H9 (cell line): ENCODE measurements around the gene CHD9. TPM values are rescaled to one million over a fixed set of nuclear protein-coding genes. Genes with fewer than 3 reads are reported as not detected.

Experiments
- DNase-seq: peaks from one replicate; pipeline ENCODE4 v3.0.0-alpha.2; 2017
- H2AFZ ChIP-seq: one replicate; pipeline ENCODE4 v1.6.1; 2013; ENCODE audit warnings: mild to moderate bottlenecking, low read length, control low read depth, moderate library complexity
- H2AK5ac ChIP-seq: 2 replicates; pipeline ENCODE4 v1.6.1; 2013; ENCODE audit warnings: low read length, control low read depth, mixed read lengths; ENCODE audit not compliant: insufficient read length
- H2BK120ac ChIP-seq: one replicate; pipeline ENCODE4 v1.6.1; 2013; ENCODE audit warnings: low read depth, mild to moderate bottlenecking, low read length, control low read depth, inconsistent platforms; ENCODE audit not compliant: poor library complexity, severe bottlenecking
- H2BK12ac ChIP-seq: 2 replicates; pipeline ENCODE4 v1.6.1; 2013; ENCODE audit warnings: low read length, control low read depth, mixed read lengths, low read depth; ENCODE audit not compliant: insufficient read length
- H2BK15ac ChIP-seq: 2 replicates; pipeline ENCODE4 v1.6.1; 2013; ENCODE audit warnings: low read depth, low read length, control low read depth
- H2BK20ac ChIP-seq: one replicate; pipeline ENCODE4 v1.6.1; 2013; ENCODE audit warnings: low read depth, mild to moderate bottlenecking, low read length, control low read depth, inconsistent platforms; ENCODE audit not compliant: poor library complexity, severe bottlenecking
- H2BK5ac ChIP-seq: 2 replicates; pipeline ENCODE4 v1.6.1; 2013; ENCODE audit warnings: low read length, control low read depth, mixed read lengths; ENCODE audit not compliant: insufficient read length
- H3K14ac ChIP-seq: 2 replicates; pipeline ENCODE4 v1.6.1; 2013; ENCODE audit warnings: low read length, control low read depth; ENCODE audit not compliant: insufficient read depth
- H3K18ac ChIP-seq: 2 replicates; pipeline ENCODE4 v1.6.1; 2013; ENCODE audit warnings: low read depth, mild to moderate bottlenecking, mixed read lengths, low read length, control low read depth; ENCODE audit not compliant: insufficient read length
- H3K23ac ChIP-seq: 2 replicates; pipeline ENCODE4 v1.6.1; 2013; ENCODE audit warnings: low read length, control low read depth, mixed read lengths, low read depth; ENCODE audit not compliant: insufficient read length
- H3K23me2 ChIP-seq: 2 replicates; pipeline ENCODE4 v1.6.1; 2013; ENCODE audit warnings: low read depth, mild to moderate bottlenecking, mixed read lengths, low read length, control low read depth; ENCODE audit not compliant: insufficient read length, poor library complexity, severe bottlenecking
- H3K27ac ChIP-seq: 2 replicates; pipeline ENCODE4 v1.5.1; 2013; ENCODE audit warnings: low read length, control low read depth, mixed read lengths, low read depth; ENCODE audit not compliant: insufficient read length
- H3K27me3 ChIP-seq: 2 replicates; pipeline ENCODE4 v1.6.1; 2013; ENCODE audit warnings: low read length, control low read depth, inconsistent platforms; ENCODE audit not compliant: insufficient read depth
- H3K4ac ChIP-seq: 2 replicates; pipeline ENCODE4 v1.6.1; 2013; ENCODE audit warnings: low read depth, mild to moderate bottlenecking, control low read depth, inconsistent platforms, low read length, moderate library complexity
- H3K4me1 ChIP-seq: 2 replicates; pipeline ENCODE4 v1.6.1; 2013; ENCODE audit warnings: low read length, control low read depth, inconsistent platforms; ENCODE audit not compliant: insufficient read depth
- H3K4me2 ChIP-seq: 2 replicates; pipeline ENCODE4 v1.6.1; 2013; ENCODE audit warnings: low read length, control low read depth, mixed read lengths; ENCODE audit not compliant: insufficient read length, insufficient read depth
- H3K56ac ChIP-seq: 2 replicates; pipeline ENCODE4 v1.6.1; 2013; ENCODE audit warnings: low read depth, mild to moderate bottlenecking, mixed read lengths, low read length, control low read depth; ENCODE audit not compliant: insufficient read length
- H3K79me1 ChIP-seq: 2 replicates; pipeline ENCODE4 v1.6.1; 2013; ENCODE audit warnings: low read depth, mild to moderate bottlenecking, moderate library complexity, low read length, control low read depth, inconsistent platforms; ENCODE audit not compliant: insufficient read depth, poor library complexity, severe bottlenecking
- H3K79me2 ChIP-seq: 2 replicates; pipeline ENCODE4 v1.6.1; 2013; ENCODE audit warnings: low read length, control low read depth, inconsistent platforms; ENCODE audit not compliant: insufficient read depth
- H3K9ac ChIP-seq: 2 replicates; pipeline ENCODE4 v1.6.1; 2013; ENCODE audit warnings: low read length, control low read depth, mixed read lengths; ENCODE audit not compliant: insufficient read length; ENCODE audit errors: extremely low read depth
- H3K9me3 ChIP-seq: one replicate; pipeline ENCODE4 v1.6.1; 2013; ENCODE audit warnings: low read depth, low read length, inconsistent platforms; ENCODE audit not compliant: control insufficient read depth
- H3T11ph ChIP-seq: one replicate; pipeline ENCODE4 v1.6.1; 2013; ENCODE audit warnings: mild to moderate bottlenecking, low read length, control low read depth, inconsistent platforms
- H4K20me1 ChIP-seq: one replicate; pipeline ENCODE4 v1.6.1; 2013; ENCODE audit not compliant: control insufficient read depth, insufficient read length, insufficient read depth
- H4K5ac ChIP-seq: 2 replicates; pipeline ENCODE4 v1.6.1; 2013; ENCODE audit warnings: low read depth, mild to moderate bottlenecking, mixed read lengths, low read length, control low read depth; ENCODE audit not compliant: insufficient read length
- H4K8ac ChIP-seq: replicated peaks from 2 replicates; pipeline ENCODE4 v1.6.1; 2013; ENCODE audit warnings: low read length, control low read depth, mixed read lengths, low read depth; ENCODE audit not compliant: insufficient read length
- H4K91ac ChIP-seq: 2 replicates; pipeline ENCODE4 v1.6.1; 2013; ENCODE audit warnings: low read depth, mild to moderate bottlenecking, moderate library complexity, mixed read lengths, low read length, control low read depth; ENCODE audit not compliant: insufficient read length
- H3K27ac Mint-ChIP-seq, 3 experiments: 2 replicates in 2 of 3; 3 replicates in 1 of 3; pipeline ENCODE4 v1.8.0; 2020 to 2021; ENCODE audit warnings: mixed read lengths in 3 of 3, mild to moderate bottlenecking in 1 of 3, moderate library complexity in 1 of 3
- H3K27me3 Mint-ChIP-seq: 2 replicates; pipeline ENCODE4 v1.8.0; 2021; ENCODE audit warnings: low read depth, mild to moderate bottlenecking, moderate library complexity, mixed read lengths
- H3K36me3 Mint-ChIP-seq, 3 experiments: 2 replicates in 2 of 3; 3 replicates in 1 of 3; pipeline ENCODE4 v1.8.0; 2020 to 2021; ENCODE audit warnings: low read depth in 3 of 3, mixed read lengths in 3 of 3; ENCODE audit not compliant: insufficient read depth in 1 of 3
- H3K4me1 Mint-ChIP-seq, 2 experiments: 2 replicates each; pipeline ENCODE4 v1.8.0; 2020; ENCODE audit warnings: mixed read lengths in 2 of 2
- H3K4me3 Mint-ChIP-seq, 2 experiments: 2 replicates in 1 of 2; 3 replicates in 1 of 2; pipeline ENCODE4 v1.8.0; 2020 to 2021; ENCODE audit warnings: mild to moderate bottlenecking in 2 of 2, mixed read lengths in 2 of 2, moderate library complexity in 1 of 2
- H3K9me3 Mint-ChIP-seq, 2 experiments: 2 replicates in 1 of 2; 3 replicates in 1 of 2; pipeline ENCODE4 v1.8.0; 2020; ENCODE audit warnings: mild to moderate bottlenecking in 2 of 2, mixed read lengths in 2 of 2, moderate library complexity in 1 of 2
- WGBS: extraction: QIAGEN DNeasy Blood & Tissue Kit; methylation state at CpG from one replicate; pipeline ENCODE4 v1.1.7; 2013; ENCODE audit warnings: missing lambda C conversion rate, low lambda C conversion rate, mixed read lengths; ENCODE audit not compliant: insufficient read length; ENCODE audit errors: extremely low coverage; 5-methylcytosine and 5-hydroxymethylcytosine counted together
- total RNA-seq: library from RNA; stranded (reverse); gene quantifications from 2 replicates; pipeline ENCODE4 v1.2.1, GENCODE V29; 2021
- TF ChIP-seq, protein P1 (sequence below): fragments of 200-600 bp; sonication (generic); conservative IDR thresholded peaks from 3 replicates; pipeline ENCODE4 v1.8.0; 2021; ENCODE audit warnings: antibody characterized with exemption, mild to moderate bottlenecking

Gene CHD9
- total RNA-seq, 1 experiment from 2014 or later, result 46.2 TPM

DNA sequence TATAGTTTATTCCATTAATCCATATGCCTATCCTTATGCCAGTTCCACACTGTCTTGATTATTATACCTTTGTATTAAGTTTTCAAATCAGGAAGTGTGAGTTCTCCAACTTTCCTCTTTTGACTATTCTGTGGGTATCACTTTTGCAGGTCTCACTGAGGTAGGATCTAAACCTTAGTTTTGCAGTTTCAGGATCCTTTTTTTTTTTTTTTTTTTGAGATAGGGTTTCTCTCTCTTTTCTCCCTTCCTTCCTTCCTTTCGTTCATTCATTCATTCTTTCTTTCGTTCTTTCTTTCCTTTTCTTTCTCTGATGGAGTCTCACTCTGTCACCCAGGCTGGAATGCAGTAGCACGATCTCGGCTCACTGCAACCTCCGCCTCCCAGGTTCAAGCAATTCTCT is 71.6 kb downstream of the CHD9 start:
- WGBS, result no CpG with 5 or more reads among the region's 5 CpGs
- H3K36me3 Mint-ChIP-seq, result peaks cover 4 to 8% (median 7%) of the 10 kb centered on the region in 3 experiments; a peak in 6 of 7 replicates

More for the DNA sequence above, 71.6 kb downstream of the CHD9 start:
- Mint-ChIP-seq H3K27me3 (no peaks in the 10 kb centered on the region), H3K9me3 (peaks cover 4 to 8% of the 10 kb centered on the region in 2 experiments; a peak in 4 of 5 replicates), H3K4me3 (no peak overlapping the region), H3K4me1 (peaks cover 10 to 13% of the 10 kb centered on the region in 2 experiments), H3K27ac (no peak overlapping the region)
- TF ChIP-seq, protein P1, sequence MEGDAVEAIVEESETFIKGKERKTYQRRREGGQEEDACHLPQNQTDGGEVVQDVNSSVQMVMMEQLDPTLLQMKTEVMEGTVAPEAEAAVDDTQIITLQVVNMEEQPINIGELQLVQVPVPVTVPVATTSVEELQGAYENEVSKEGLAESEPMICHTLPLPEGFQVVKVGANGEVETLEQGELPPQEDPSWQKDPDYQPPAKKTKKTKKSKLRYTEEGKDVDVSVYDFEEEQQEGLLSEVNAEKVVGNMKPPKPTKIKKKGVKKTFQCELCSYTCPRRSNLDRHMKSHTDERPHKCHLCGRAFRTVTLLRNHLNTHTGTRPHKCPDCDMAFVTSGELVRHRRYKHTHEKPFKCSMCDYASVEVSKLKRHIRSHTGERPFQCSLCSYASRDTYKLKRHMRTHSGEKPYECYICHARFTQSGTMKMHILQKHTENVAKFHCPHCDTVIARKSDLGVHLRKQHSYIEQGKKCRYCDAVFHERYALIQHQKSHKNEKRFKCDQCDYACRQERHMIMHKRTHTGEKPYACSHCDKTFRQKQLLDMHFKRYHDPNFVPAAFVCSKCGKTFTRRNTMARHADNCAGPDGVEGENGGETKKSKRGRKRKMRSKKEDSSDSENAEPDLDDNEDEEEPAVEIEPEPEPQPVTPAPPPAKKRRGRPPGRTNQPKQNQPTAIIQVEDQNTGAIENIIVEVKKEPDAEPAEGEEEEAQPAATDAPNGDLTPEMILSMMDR, result no peak
- H4K91ac ChIP-seq, result no peak overlapping the region
- H3K4ac ChIP-seq, result no peak overlapping the region
- DNase-seq, result no peak
- no peak overlapping the region for H2BK15ac ChIP-seq
- peaks cover 4% of the 10 kb centered on the region for H3K23me2 ChIP-seq
- H3K9ac ChIP-seq, result no peak overlapping the region
- no peak overlapping the region for H4K5ac ChIP-seq
- H3K9me3 ChIP-seq, result no peaks in the 10 kb centered on the region
- H3K79me2 ChIP-seq, result no peaks in the 10 kb centered on the region
- H2BK5ac ChIP-seq, result no peak overlapping the region
- H3K27ac ChIP-seq, result no peak overlapping the region
- no peak overlapping the region for H3T11ph ChIP-seq
- H3K23ac ChIP-seq, result no peak overlapping the region
- no peaks in the 10 kb centered on the region for H3K79me1 ChIP-seq
- H4K20me1 ChIP-seq, result no peaks in the 10 kb centered on the region
- no peak overlapping the region for H3K4me2 ChIP-seq
- H3K27me3 ChIP-seq, result no peaks in the 10 kb centered on the region
- H2BK12ac ChIP-seq, result no peak overlapping the region
- H2AFZ ChIP-seq, result no peak overlapping the region
- H2BK20ac ChIP-seq, result no peak overlapping the region
- H2BK120ac ChIP-seq, result no peak overlapping the region
- no peak overlapping the region for H3K18ac ChIP-seq
- H3K56ac ChIP-seq, result no peak overlapping the region
- H4K8ac ChIP-seq, result no peak overlapping the region
- no peaks in the 10 kb centered on the region for H3K4me1 ChIP-seq
- H3K14ac ChIP-seq, result no peak overlapping the region
- H2AK5ac ChIP-seq, result no peak overlapping the region
